C4-2B (cell line): ENCODE data around the gene NYNRIN.

Source experiments
- ZFX ChIP-seq: fragments of 450-650 bp; IDR thresholded peaks from 2 replicates; pipeline ENCODE4 v1.6.1; 2017
- TF ChIP-seq, protein P1 (sequence below): fragments of 450-650 bp; conservative IDR thresholded peaks from 2 replicates; pipeline ENCODE4 v1.5.1; 2017; ENCODE audit warnings: mild to moderate bottlenecking

DNA sequence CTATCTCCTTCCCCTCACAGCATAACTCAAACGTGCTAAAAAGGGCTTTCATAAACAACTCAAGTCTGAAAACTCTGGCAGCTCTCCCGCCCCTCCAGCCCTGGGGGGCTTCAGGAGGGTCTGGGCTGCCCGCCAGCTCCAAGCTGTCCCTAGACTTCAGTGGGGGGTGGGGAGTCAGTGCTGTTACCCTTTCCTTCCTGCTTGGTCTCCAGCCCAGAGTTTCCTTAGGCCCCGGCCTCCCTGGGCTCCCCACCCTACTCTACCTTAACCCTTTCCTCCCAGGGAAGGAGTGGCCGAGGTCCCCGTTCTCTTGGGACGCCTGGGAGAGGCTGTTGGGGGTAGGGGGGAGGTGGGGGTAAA lies 530 bp upstream of the NYNRIN start:
- TF ChIP-seq, protein P1, sequence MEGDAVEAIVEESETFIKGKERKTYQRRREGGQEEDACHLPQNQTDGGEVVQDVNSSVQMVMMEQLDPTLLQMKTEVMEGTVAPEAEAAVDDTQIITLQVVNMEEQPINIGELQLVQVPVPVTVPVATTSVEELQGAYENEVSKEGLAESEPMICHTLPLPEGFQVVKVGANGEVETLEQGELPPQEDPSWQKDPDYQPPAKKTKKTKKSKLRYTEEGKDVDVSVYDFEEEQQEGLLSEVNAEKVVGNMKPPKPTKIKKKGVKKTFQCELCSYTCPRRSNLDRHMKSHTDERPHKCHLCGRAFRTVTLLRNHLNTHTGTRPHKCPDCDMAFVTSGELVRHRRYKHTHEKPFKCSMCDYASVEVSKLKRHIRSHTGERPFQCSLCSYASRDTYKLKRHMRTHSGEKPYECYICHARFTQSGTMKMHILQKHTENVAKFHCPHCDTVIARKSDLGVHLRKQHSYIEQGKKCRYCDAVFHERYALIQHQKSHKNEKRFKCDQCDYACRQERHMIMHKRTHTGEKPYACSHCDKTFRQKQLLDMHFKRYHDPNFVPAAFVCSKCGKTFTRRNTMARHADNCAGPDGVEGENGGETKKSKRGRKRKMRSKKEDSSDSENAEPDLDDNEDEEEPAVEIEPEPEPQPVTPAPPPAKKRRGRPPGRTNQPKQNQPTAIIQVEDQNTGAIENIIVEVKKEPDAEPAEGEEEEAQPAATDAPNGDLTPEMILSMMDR: no peak
- no peak for TF ChIP-seq ZFX
